ENCODE results near the gene EHBP1L1. TPM values are rescaled to one million over a fixed set of nuclear protein-coding genes. Genes with fewer than 3 reads are reported as not detected.

Gene EHBP1L1
- total and polyA plus RNA-seq, 2 of the 8 experiments (the other 6 are each of a cell fraction or from before 2014, with no cell fraction given) = 4.3 to 6.6 TPM

DNA sequence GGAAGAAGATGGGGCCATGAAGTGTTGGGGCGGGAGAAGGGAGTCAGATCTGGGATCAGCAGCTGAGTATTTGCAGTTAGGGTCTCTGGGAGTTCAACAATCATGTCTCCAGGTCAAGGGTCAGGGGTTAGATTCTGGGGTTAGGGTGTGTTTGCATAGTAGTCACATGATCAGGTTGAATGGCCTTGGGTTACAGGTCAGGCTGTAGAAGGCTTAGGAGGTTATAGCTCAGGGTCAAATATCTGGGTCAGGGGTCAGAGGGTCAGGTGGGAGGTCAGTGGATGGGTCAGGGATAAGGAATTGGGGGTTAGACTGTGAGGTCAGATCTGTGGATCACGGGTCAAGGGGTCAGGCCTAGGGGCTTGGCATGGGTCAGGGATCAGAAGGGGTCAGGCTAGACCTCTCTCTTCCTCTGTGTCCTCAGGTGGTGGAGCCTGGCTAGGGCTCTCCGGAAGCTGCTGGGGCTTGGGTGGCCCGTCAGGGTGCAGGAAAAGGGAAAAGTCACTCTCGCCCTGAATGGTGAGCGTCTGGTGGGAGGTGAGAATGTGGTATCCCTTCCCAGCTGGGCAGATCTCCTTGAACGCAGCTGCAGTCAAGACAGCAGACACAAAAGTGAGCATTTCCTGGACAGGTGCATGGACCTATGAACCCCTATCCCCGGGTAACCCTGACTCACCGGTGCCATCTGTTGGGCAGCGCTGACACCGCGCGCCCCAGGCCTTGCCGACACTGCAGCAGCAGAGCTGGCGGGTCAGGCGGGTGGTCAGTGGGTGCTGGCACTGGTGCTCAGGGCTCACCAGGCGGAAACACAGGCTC is 24.1 kb upstream of the EHBP1L1 start (continued):
- no peak for TF ChIP-seq YY1 (IDR thresholded peaks at IDR 0.05; ENCODE audit: low read depth, low read length)
